Activated CD4-positive, alpha-beta T cell treated with anti-CD3 and anti-CD28 coated beads for 1 hour (primary cell): ENCODE measurements around the gene KDM4C.

Experiments used
- DNase-seq: peaks from one replicate; pipeline ENCODE4 v3.0.0-alpha.2; 2020

KDM4C gene

DNA sequence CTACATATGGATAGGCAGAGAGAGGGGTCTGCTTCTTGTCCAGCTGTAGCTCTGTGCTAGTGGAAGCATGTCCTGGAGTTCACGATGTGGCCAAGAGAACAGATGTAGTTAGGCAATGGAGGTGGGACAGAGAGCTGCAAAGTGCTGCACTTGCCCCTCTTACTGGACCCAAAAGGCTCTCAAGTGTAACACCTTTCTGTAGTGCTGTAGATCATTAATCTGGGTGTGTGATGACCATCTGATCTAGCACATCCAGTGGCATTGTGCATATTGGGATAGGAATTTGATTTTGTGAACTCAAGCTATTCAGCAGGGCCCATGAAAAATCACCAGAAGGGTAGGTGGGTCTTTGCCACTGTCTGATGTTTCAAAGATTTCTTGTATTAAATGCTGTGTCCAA, 151.4 kb downstream of the KDM4C start:
- DNase-seq: no peak

DNA sequence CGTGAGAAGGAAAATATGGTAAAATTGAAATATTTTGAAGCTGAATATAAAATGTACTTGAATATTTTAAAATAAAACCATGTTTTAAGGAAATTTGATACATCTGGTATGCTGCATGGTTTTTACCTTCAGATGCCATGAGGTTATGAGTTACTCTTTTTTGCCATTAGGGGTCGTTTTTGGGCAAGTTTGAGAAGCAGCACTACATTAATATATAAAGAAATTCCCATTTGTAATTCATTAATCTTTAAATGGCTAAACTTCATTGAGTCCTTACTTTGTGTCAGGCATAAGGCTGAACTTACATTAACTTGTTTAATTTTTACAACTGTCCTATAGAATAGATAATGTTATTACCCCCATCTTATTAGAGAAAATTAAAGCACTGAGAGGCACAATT, 152.3 kb downstream of the KDM4C start:
- no peak for DNase-seq

DNA sequence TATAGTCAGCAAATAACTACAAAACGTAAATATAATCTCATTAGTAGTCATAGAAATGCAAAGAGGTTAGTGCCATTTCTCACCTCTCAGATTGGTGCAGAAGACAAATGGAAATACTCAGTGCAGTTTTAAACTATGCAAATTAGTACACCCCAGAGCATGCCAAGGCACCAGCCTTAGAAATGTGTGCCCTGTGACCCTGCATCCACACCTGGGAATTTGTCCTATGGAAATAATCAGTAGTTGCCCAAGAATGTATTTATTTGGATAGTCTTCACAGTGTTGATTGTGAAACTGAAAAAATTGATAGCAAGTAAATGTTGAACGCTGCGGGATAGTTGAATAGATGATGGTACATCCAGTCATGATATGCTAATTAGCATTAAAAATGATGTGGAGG, 152.7 kb downstream of the KDM4C start:
- no peak for DNase-seq

DNA sequence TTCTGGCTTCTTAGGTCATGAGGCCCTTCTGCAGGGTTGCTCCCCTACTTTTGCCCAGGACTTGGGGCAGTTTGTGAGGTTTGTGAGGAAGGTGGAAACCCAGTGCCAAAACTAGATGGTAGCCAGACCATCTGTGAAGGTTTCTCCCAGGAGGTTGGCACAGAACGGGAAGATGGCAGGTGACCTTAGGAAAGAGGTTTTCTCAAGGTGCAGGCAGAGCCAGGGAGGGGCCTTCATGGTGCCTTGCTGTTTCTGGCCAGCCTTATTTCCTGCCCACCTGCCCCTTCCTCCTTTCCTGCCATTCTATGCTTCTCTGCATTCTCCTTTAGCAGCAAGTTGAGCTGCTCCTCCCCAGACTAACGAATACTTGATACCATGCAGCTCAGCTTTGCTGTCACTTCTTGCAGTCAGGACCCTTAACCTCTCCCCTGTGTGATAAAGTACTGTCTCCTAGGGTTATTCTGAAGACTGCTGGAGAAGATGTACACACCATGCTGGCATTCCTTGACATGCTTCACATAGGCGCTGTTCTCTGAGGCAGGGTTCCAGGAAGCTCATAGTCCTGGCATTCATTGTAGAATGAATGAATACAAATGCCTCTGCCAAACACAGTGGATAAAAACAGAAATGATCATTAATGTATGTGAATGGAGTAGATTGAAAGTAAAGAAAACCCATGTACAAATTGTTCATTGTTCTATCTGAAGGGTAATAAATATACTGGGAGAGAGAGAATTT, 154.3 kb downstream of the KDM4C start:
- no peak for DNase-seq

DNA sequence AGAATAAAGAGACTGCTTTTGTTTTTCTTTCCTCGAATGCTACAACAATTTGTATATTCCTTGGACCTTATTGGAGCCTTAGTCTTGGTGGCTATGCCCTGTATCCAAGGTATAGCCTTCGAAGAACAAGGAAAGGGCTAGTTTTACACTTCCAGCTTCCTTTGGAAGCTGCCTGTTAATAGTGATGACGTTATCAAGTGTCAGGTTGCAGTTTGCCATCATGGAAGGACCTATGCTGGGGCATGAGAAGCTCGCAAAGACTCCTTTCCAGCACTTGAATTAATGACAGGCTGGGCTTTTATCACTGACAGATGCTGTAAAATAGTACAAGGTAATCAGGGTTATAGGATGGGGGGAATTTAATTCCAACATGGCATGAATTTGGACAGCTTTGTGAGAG, 157.9 kb downstream of the KDM4C start:
- no peak for DNase-seq

DNA sequence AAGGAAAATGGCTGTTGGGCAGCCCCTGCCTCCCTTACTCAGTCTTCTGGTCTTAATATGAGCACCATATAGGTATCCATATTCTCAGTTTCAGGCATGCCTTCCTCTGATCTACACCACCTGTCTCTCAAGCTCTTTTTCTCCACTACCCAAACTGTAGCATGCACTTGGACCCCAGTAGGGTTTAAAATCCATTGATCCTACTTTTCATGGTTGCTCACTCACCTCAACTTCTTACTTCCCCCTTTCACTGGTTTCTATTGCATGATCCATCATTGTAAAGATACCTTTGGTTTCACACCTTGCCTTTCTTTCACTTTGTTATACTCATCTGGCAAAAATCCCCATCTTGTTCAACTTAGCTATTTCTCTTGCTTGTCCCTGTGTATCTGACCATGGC, 159.4 kb downstream of the KDM4C start:
- no peak for DNase-seq

DNA sequence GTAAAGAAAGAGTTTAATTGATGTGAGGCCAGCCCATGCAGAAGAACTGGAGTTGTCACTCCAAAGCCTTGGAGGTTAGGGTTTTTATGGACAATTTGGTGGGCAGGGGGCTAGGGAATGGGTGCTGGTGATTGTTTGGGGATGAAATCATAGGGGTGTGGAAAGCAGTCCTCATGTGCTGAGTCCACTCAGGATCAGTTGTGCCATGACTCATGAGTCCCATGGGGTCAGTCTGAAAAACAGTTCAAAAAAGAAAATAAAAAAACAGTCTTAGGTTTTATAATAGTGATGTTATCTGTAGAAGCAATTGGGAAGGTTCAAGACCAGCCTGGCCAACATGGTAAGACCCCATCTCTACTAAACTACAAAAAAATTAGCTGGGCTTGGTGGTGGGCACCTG, 162.3 kb downstream of the KDM4C start:
- no peak for DNase-seq

DNA sequence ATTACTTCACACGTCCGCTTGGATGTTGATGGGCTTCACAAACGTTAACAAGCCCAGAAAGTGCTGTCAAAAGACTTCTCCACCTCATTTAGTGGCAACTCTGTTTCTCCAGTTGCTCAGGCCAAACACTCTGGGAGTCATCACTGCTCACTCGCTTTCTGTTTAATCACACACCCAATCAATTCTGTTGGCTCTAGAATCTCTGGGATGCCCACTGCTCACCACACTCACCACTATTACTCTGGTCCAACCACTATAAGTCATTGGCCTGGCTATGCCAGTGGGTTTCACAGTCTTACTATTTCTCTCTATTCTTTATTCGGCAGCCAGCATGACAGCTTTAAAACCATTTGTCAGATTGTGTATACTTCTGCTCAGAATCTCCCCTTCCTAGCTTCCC, 163.5 kb downstream of the KDM4C start:
- no peak for DNase-seq

DNA sequence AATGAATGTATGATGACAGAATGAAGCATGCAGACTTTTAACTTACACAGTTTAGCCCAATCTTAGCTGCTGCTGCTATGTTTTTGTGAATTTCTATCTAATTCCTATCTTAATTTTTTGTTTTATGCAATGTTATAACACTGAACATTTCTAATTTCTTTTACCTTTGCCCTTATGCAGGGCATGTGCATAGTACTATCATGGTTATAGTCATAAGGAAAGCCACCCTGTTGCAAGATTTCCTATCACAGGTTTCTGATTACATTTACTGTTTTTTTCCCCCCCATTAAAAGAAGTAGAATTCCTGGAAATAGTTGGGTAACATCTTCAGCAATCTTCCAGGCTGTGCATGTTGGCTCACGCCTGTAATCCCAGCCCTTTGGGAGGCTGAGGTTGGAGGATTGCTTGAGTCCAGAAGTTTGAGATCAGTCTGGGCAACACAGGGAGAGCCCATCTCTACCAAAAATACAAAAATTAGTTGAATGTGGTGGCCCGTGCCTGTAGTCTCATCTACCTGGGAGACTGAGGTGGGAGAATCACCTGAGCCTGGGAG, 164.4 kb downstream of the KDM4C start:
- no peak for DNase-seq

DNA sequence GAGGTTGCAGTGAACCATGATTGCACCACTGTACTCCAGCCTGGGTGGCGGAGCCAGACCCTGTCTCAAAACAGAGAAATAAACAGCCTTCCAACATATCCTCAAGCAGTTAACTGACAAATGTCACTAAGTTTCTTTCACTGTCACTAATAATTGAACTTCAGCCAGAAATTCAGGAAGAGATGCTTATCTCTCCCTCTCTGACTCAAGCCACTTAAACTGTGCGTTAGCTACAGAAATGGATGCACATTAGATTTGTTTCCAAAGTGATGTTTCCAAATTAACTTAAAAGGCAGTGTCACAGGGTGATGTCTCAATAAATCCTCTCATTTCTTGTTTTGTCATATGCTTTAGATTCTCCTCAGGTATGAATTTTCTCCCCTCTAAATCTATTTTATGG, 164.9 kb downstream of the KDM4C start:
- no peak for DNase-seq

DNA sequence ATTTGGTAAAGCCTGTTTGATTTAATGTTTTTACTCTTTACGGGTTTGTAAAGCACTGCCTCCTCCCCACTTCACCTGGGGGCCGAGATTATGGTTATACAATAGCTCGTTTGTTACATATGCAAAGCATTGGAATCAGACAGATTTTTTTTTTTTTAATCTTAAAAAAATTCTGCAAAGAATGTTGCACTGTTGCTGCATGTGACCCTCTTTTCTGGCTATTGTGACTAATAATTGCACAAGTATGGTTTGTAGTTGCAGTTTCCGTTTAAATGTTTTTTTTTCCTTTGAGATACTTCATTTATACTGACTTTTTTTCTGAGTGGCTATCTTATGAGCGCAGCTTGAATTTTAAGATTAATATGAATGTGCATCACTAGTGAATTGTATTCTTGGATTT, 165.3 kb downstream of the KDM4C start:
- no peak for DNase-seq

DNA sequence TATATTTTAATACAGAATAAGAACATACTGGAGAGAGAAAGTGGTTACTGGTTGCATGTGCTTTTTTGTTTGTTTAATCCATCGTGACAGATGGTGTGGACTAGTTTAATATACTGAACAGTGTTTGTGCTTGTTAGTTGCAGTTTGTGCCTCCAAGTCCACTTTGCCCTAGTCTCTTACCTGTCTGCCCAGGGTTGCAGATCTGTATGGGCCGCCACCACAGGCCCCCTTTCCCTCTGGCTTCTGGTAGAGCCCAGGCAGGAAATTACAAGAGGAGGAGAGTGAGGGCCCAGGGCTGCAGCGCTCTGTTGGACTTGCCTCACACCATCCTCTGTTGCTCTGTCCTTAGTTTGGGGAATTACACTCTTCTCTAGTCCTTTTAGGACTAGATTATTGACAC, 166.4 kb downstream of the KDM4C start:
- DNase-seq: no peak

DNA sequence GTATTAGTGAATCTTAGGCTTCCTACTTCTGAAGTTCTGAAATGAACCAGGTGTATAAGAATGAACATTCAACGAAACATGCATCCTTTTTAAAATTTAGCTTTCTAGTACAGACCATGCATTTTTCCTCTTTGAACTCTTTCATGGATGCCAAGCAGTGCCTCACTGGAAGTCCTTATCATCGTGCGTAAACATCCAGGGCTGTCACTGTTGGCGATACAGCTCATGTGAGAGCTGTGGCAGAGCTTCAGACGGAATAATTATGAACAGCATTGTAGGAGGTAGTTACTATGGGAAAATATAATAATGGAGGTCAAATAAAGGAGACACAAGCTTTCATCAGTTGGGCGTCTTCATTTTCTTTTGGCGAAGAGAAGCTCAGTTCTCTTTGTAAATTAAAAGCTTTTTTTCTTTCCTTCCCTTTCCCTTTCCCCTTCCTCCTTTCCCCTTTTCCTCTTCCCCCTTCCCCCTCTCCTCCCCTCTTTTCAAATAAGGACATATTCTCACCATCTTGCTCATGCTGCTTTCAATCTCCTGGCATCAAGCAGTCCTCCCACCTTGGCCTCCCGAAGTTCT, 167.3 kb downstream of the KDM4C start:
- no peak for DNase-seq

DNA sequence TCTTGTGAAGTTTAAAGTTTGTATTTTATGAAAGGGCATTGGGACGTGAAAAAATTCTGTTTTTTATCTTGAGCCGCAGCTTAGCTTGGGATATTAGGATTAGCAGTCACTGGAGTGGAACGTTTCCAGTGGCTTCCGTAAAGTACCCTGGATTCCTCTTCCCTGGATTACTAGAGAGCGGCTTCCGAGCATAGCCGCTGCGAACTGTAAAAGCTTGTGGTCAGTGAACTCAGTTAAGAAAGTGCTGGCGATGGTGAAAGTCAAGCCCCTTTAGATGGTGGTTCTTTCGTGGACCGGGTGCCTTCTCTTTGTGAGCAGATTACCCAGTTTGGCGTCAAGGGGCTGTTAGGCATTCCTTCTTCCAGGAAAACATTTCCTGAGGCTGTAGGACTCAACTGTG, 168.1 kb downstream of the KDM4C start:
- no peak for DNase-seq

DNA sequence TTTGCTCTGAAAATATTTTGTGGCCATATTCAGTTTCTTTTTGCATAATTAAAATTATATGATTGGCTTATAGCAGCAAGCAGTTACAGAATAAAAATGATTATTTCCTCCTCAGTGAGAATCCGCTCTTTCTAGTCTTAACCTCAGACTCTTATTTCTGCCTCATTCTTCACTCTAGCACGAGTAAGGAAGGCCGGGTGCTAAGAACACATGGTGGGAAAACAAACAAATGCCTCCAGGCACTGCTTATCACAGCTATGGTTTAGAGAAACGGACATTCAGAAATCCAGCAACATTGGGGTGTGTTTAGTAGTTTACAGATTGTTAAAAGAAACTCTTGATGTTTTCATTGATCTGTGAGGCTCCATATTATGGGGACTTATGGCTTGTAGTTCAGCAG, 168.7 kb downstream of the KDM4C start:
- DNase-seq: no peak

DNA sequence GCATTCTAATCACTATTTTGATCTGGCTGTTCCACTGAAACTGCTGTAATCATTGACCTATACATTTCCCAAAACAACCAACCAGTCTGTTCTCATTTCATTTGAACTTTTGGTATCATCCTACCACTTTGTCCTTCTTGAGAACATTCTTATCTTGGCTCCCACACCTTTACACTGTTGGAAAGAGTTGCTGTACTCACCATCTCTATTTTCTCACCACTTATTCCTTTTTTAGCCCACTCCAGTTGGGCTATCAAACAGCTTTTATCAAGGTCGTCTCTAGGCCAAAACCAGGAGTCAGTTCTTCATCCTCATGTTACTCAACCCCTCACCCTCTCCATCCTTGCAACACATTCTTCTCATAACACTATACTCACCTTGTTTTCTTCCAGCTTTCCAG, 170.1 kb downstream of the KDM4C start:
- no peak for DNase-seq

DNA sequence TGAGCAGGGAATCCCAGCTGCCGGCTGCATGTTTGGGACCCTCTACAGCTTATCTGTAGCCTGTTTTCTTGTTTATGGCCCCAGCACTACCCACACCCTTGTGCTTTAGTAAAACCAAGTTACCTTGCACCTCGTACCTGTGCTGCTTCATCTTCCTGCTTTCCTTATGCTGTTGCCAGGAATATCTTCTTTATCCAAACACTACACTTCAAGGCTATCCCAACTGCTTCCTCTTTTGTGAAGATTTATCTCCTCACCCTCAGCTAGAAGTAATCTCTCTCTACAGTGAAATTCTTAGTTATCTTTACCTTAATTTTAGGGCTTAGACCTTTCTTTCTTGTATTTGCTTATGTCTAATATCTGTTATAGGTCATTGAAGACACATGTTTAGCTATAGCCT, 171.1 kb downstream of the KDM4C start:
- no peak for DNase-seq

DNA sequence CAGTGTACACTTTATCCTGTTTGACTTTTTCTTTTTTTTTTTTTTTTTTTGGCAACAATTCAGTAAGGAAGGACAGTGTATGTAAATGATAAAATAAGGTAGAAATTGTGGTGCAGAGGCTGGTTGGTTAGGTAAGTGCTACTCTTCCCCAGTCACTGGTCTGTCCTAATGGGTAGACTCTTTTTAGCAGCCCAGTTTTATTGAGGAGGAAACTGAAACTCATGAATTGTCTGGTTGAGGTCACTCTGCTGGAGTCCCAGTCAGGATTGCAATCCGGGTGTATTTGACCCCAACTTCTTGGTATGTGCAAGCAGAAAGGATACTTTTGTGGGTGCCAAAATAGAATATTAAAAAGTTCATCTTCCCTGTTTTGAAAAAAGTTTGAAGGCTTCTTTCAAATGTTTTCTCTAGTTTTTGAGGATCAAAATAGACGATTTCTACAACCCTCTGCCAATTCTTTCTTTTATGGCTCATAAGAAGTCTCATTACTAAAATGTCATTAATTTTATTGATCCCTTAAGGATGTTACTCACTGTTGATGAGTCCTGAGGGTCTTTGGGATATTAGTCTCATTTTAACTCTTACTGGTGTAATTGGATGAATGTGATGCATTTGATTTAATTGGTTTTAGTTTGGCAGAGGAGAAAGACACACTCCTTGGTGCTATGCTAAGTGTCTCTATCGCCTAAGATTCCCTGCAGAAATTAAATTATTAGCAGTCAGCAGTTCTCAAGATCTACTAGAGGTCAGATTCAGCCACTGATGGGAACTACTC, 171.9 kb downstream of the KDM4C start:
- no peak for DNase-seq

DNA sequence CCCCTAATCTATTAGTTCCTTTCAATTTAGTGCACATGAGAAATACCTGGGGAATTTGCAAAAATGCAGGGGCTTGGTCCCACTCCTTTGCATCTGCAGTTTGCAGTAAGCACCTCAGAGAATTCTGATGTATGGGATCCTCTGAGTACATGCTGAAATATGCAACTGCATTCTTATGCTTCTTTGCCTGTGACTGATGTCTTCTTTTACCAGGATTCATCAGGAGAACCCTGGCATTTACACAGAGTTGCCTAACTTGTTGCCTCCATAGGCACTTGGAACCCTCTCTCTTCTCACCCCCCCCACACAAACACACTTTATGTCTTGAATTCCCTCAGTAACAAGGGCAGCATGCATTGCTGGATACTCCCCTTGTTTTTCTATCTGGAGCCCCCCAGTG, 173.1 kb downstream of the KDM4C start:
- DNase-seq: no peak

DNA sequence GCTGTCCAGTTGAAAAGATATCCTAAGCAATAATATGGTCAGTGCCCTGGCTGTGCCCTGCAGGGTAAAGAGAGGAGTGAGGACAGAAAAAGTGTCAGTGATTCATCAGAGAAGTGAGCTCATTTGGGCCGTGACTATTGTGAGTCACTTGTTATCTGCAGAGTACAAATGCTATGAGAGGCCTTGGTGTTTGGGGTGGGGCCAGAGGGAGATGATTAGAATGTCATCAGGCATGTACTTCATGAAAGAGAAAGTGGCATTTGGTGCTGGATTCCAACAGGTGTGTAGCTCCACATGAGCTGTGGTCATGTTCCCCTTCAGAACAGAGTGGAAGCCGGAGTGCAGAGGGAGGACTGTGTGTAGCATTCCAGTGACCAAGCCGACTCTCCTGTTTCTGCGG, 174.1 kb downstream of the KDM4C start:
- DNase-seq: no peak

DNA sequence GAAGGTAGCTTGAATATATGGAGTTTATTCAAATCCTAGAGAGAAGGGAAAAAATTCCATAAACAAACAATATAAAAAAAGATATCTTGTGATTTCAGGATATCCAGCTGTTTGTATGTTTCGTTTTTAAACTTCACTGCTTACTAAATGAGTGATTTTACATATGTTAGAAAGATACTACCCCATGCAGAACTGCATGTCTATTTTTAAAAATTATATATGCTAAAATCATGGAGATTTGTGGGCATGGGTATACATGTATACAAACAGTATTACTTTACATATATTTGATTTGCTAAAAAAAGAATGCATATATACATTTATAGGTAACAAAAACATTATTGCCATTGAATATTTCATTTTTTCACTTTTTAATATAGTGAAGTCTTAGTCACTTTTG, 178.3 kb downstream of the KDM4C start:
- no peak for DNase-seq

DNA sequence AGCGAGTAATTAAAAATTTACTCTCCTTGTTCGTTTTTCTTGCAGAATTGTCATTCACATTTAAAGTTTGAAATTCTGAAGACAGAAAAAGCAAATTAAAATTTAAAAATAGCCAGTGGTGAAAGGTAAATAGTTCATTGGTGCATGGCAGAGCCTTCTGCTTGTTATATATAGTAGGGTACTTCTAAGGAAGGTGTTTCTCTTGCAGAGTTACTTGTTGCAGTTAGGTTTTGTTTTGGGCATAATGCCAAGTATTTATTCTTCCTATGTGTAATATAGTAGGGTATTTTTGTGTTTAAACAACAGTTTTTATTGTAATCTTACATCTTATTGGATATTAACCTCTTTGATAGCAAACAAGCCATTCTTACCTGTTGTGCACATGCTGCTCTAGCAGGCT, 179.4 kb downstream of the KDM4C start:
- no peak for DNase-seq

DNA sequence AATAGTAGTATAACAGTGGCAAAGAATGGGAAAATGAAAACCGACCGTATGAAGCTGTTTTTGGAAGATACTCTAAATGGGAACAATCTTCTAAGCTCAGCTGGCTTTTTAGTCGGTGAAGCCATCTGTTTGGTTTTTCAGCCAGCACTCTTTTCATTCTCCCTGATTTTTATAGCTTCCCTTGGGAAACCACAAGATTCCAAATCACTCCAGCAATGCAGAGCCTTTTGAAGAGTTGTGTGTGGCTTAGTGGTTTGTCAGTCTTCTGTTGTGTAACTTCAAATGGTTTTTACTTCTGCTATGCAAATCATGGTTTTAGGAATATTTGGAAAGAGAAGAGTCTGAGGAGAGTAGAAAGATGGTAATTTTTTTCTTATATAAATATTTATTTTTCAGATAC, 180.7 kb downstream of the KDM4C start:
- DNase-seq: no peak

DNA sequence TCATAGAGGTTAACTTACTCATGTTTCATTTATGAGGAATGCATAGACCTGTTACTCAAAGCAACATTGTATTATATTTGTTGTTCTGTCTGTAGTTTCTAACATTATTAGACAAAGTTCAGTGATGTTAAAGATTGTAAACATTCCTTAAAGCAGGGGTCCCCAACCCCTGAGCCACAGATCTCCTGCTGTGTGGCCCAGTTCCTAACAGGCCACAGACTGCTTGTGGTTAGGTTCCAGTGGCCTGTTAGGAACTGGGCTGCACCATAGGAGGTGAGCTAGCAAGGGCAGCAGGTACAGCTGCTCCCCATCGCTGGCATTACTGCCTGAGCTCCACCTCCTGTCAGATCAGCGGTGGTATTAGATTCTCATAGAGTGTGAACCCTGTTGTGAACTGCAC, 181.1 kb downstream of the KDM4C start:
- DNase-seq: no peak
